ENCODE data around the gene FCRL5. TPM values are rescaled to one million over a fixed set of nuclear protein-coding genes. Genes with fewer than 3 reads are reported as not detected.
A peak's percentile ranks its signal among the peaks of the same experiment; 100 is the strongest.

Gene FCRL5
- total RNA-seq, 1 donor from 2014 or later: not detected

- Histone ChIP-seq H3K4me2 (ENCODE audit: low read length) (no peak overlapping the region), H3K27ac (ENCODE audit: low read depth, low read length) (no peak overlapping the region), H3K4me1 (ENCODE audit: insufficient read depth, low read length) (no peaks in the 10 kb centered on the region), H3K79me2 (ENCODE audit: insufficient read depth, low read length) (no peaks in the 10 kb centered on the region), H2AFZ (ENCODE audit: low read depth, low read length) (no peak overlapping the region), H3K9ac (ENCODE audit: low read length) (no peak overlapping the region), H3K27me3 (ENCODE audit: insufficient read depth, low read length) (no peaks in the 10 kb centered on the region), H4K20me1 (ENCODE audit: insufficient read depth, low read length) (no peaks in the 10 kb centered on the region), H3K4me3 (ENCODE audit: insufficient read depth, low read depth, low read length) (no peak overlapping the region), H3K36me3 (ENCODE audit: insufficient read depth, low read length) (no peaks in the 10 kb centered on the region), H3K9me3 (ENCODE audit: insufficient read depth, low read depth, low read length) (no peaks in the 10 kb centered on the region)
- H3K27ac Mint-ChIP-seq (ENCODE audit: unreplicated experiment): no peak overlapping the region
- no peaks in the 10 kb centered on the region for H3K4me1 Mint-ChIP-seq (ENCODE audit: low read depth, unreplicated experiment)
- TF ChIP-seq EZH2 (IDR thresholded peaks at IDR 0.05; ENCODE audit: insufficient read depth, low read length): no peak
- TF ChIP-seq, protein P1, sequence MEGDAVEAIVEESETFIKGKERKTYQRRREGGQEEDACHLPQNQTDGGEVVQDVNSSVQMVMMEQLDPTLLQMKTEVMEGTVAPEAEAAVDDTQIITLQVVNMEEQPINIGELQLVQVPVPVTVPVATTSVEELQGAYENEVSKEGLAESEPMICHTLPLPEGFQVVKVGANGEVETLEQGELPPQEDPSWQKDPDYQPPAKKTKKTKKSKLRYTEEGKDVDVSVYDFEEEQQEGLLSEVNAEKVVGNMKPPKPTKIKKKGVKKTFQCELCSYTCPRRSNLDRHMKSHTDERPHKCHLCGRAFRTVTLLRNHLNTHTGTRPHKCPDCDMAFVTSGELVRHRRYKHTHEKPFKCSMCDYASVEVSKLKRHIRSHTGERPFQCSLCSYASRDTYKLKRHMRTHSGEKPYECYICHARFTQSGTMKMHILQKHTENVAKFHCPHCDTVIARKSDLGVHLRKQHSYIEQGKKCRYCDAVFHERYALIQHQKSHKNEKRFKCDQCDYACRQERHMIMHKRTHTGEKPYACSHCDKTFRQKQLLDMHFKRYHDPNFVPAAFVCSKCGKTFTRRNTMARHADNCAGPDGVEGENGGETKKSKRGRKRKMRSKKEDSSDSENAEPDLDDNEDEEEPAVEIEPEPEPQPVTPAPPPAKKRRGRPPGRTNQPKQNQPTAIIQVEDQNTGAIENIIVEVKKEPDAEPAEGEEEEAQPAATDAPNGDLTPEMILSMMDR (IDR thresholded peaks at IDR 0.05; ENCODE audit: insufficient read depth, low read depth, low read length): no peak
- DNase-seq (ENCODE audit: low read depth) (no peak), FAIRE-seq (no peak)
- H3K27me3 Mint-ChIP-seq (ENCODE audit: low read depth, unreplicated experiment): peaks cover 14% of the 10 kb centered on the region
- peaks cover 2% of the 10 kb centered on the region for H3K9me3 Mint-ChIP-seq (ENCODE audit: unreplicated experiment)
- no peaks in the 10 kb centered on the region for H3K36me3 Mint-ChIP-seq (ENCODE audit: low read depth, unreplicated experiment)
- no peak overlapping the region for H3K4me3 Mint-ChIP-seq (ENCODE audit: unreplicated experiment)
Measured at GRCh38 chr1:157509546-157510232, 42.6 kb downstream of the FCRL5 start.

DNA sequence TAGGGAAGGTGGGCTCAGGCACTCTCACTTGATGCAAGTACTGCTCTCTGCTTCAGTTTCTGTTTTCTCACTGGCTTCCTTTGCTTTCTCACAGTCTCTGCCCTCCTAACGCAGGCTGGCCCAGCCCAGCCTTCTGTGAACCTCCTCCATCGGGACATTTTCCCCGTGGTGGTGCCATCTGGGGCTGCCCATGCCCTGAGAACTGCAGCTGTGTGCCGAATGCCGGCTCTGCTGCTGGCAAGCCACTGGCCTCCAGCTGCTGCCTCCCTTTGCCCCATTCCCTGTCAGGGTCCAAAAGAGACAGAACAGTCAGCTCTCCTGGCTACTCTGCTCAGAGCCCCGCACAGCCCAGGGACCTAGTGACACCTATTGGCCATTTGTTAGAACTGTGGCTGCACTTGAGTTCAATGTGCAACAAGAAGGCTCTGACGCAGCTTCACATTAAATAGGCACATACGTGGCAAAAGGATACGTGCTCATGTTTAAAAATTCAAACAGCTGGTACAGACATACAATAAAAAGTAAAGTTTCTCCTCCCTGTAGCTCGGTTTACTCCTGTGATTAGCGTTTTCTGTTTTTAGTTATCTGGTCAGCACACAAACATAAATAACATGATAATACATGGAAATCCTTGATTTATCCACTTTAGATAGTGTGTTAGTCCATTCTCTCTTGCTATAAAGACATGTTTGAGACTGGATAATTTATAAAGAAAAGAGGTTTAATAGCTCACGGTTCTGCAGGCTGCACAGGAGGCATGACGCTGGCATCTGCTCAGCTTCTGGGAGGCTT lies 46.6 kb downstream of the FCRL5 start:
- Histone ChIP-seq H3K4me3 (ENCODE audit: insufficient read depth, low read depth, low read length) (no peak overlapping the region), H4K20me1 (ENCODE audit: insufficient read depth, low read length) (no peaks in the 10 kb centered on the region), H2AFZ (ENCODE audit: low read depth, low read length) (no peak overlapping the region), H3K4me1 (ENCODE audit: insufficient read depth, low read length) (no peaks in the 10 kb centered on the region), H3K9me3 (ENCODE audit: insufficient read depth, low read depth, low read length) (no peaks in the 10 kb centered on the region), H3K27me3 (ENCODE audit: insufficient read depth, low read length) (no peaks in the 10 kb centered on the region), H3K36me3 (ENCODE audit: insufficient read depth, low read length) (no peaks in the 10 kb centered on the region), H3K79me2 (ENCODE audit: insufficient read depth, low read length) (no peaks in the 10 kb centered on the region), H3K9ac (ENCODE audit: low read length) (no peak overlapping the region), H3K4me2 (ENCODE audit: low read length) (no peak overlapping the region), H3K27ac (ENCODE audit: low read depth, low read length) (no peak overlapping the region)
- no peaks in the 10 kb centered on the region for H3K36me3 Mint-ChIP-seq (ENCODE audit: low read depth, unreplicated experiment)
- H3K4me1 Mint-ChIP-seq (ENCODE audit: low read depth, unreplicated experiment): no peaks in the 10 kb centered on the region
- H3K4me3 Mint-ChIP-seq (ENCODE audit: unreplicated experiment): no peak overlapping the region
- H3K9me3 Mint-ChIP-seq (ENCODE audit: unreplicated experiment): peaks cover 3% of the 10 kb centered on the region
- peaks cover 6% of the 10 kb centered on the region for H3K27me3 Mint-ChIP-seq (ENCODE audit: low read depth, unreplicated experiment)
- DNase-seq (ENCODE audit: low read depth) (peak; percentile 15), FAIRE-seq (no peak)
- TF ChIP-seq, protein P1 (IDR thresholded peaks at IDR 0.05; ENCODE audit: insufficient read depth, low read depth, low read length): peak; percentile 56
- TF ChIP-seq EZH2 (IDR thresholded peaks at IDR 0.05; ENCODE audit: insufficient read depth, low read length): no peak
- H3K27ac Mint-ChIP-seq (ENCODE audit: unreplicated experiment): no peak overlapping the region
